Cerebellar cortex (tissue), 1 donor: ENCODE results near the gene SPATA31D1.

ENCODE experiments used
- DNase-seq: peaks from one replicate; pipeline ENCODE4 v3.0.0-alpha.2; 2015; ENCODE audit warnings: low spot score

The SPATA31D1 gene

GRCh38 chr9:82022121-82022520, 33.5 kb downstream of the SPATA31D1 start:
- peak; percentile 83 for DNase-seq

- DNase-seq: no peak
Measured at GRCh38 chr9:82024908-82025307, 36.3 kb downstream of the SPATA31D1 start.

DNA sequence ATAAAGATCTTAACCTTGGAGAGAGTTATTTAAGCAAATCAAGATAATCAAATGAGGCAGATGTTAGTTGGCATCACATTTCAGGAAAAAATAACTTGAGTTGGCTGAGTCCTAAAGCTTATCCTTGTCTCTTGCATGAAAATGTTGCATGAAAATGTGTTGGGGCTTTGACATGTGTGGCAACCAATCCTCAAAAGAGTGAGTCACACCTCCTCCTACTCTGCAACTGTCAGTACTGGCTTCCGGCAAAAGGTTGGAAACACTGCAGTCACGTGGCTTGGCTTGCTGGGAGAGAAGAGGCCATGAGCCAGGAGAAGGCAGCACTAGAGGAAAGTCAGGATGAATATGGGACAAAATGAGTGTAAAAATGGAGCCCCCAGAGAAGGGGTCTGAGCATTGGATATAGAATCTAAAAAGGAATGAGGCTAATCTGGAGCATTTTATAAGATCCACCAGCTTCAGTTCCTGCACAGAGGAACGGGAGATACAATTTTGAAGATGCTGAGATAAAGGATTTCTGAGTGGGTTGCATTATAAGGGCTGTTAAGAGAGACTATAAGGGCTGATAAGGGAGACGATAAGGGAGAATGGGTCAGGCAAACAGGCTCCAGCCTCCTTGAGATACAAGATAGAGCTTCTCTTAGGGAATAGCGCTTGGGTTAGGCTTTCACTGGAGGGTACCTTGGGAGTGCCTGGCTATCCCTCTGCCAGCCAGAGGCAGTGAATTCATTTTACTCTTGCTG, 43.1 kb downstream of the SPATA31D1 start:
- peak; percentile 82 for DNase-seq

DNA sequence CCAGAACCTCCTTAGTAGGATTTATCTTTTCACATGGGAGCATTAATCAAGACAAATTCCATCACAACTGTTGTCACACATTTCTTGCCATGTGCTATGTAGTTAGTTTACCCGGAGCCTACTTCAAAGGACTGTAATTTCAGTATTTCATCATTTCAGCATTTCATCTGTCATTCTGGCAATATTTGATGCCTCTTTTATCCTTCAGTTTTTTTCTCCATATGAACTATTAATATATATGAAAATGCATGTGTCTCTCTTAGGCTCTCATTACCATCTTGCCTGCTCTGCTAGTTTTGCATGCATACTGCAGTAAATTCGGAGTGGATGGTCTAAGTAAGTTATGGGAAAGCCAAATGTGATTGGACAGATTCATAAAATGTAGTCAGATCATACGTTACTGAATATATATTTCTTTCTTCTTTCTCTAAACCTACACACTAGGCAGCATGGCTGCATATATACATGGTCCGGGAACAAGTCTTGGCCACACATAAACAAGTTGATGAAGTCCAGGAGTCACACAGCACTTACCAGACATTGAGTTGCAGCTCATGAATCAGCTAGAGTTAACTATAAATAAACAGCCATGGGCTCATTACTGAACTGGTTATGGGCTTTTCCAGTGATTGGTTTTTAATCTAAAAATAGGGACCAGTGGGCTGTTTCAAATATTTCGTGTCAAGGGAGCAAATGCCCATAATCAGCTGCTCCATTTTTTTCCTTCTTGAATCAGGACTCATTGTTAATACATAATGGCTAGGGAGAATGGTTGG, 46.6 kb downstream of the SPATA31D1 start:
- DNase-seq: no peak

DNA sequence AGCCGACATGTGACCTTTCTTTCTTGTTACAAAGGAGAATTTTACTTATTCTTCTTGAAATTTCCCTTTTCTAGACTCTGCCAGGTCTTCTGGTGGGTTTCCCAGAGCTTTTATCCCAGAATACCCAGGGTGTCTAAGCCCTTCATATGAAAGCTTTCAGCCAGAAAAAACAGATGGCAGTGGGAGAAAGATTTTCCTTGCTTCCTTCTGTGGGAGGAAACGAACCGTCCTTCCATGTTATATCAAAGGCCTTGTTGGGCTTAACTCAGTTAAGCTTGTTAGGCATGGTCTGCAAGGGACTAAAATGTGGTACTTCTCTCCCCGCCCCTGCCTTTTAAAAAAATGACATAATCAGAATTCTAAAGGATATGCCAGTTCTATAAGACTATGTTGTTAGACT, 47.5 kb downstream of the SPATA31D1 start:
- peak; percentile 85 for DNase-seq

- DNase-seq: no peak
Measured at GRCh38 chr9:82037126-82037525, 48.6 kb downstream of the SPATA31D1 start.

GRCh38 chr9:82038897-82039296, 50.3 kb downstream of the SPATA31D1 start:
- DNase-seq: peak; percentile 59
